HepG2 (cell line): Measurements from ENCODE around the gene OGFR. TPM values are rescaled to one million over a fixed set of nuclear protein-coding genes. Genes with fewer than 3 reads are reported as not detected.

Source experiments
- PATZ1 ChIP-seq: sonication (generic); formaldehyde crosslinking; IDR thresholded peaks from 2 replicates; pipeline ENCODE4 v1.4.0; 2020; ENCODE audit warnings: missing genetic modification reagents
- PRDM10 ChIP-seq: sonication (generic); formaldehyde crosslinking; IDR thresholded peaks from 2 replicates; pipeline ENCODE4 v1.4.0; 2020; ENCODE audit warnings: low read depth, missing genetic modification reagents
- TFDP1 ChIP-seq: IDR thresholded peaks from 2 replicates; pipeline ENCODE4 v1.6.1; 2016; ENCODE audit warnings: missing compliant biosample characterization, missing genetic modification reagents, borderline replicate concordance
- TP53 ChIP-seq: sonication (generic); formaldehyde crosslinking; conservative IDR thresholded peaks from 2 replicates; pipeline ENCODE4 v1.4.0; 2020; ENCODE audit warnings: missing genetic modification reagents
- ZNF609 ChIP-seq: sonication (generic); formaldehyde crosslinking; IDR thresholded peaks from 2 replicates; pipeline ENCODE4 v1.4.0; 2020; ENCODE audit warnings: mild to moderate bottlenecking, missing genetic modification reagents, borderline replicate concordance
- ZNF616 ChIP-seq: sonication (generic); formaldehyde crosslinking; IDR thresholded peaks from 2 replicates; pipeline ENCODE4 v1.5.0; 2020; ENCODE audit warnings: low read depth, mild to moderate bottlenecking, missing genetic modification reagents
- ZNF691 ChIP-seq: sonication (generic); formaldehyde crosslinking; IDR thresholded peaks from 2 replicates; pipeline ENCODE4 v1.4.0; 2020; ENCODE audit warnings: missing genetic modification reagents, low read depth, mild to moderate bottlenecking, borderline replicate concordance
- polyA plus RNA-seq, 8 experiments: library from polyadenylated mRNA; depleted of rRNA in 3 of 8; stranded (reverse) in 7 of 8; unstranded in 1 of 8; fragments of >200 nt; fragmentation: Illumina TruSeq in 4 of 8; extraction: Trizol in 4 of 8; gene quantifications; 2 replicates each; pipeline versions ENCODE4 v1.2.1 to v1.2.3, GENCODE V29; 2011 to 2016; ENCODE audit warnings: low read depth in 4 of 8, missing spikeins in 1 of 8, mixed read lengths in 1 of 8; ENCODE audit not compliant: insufficient read depth in 1 of 8
- total RNA-seq, 5 experiments: library from RNA; depleted of rRNA; stranded (reverse); fragments of >200 nt; fragmentation: Illumina TruSeq; extraction: Trizol; gene quantifications; 2 replicates each; pipeline ENCODE4 v1.2.3, GENCODE V29; 2016; ENCODE audit warnings: low read depth in 1 of 5
- TF ChIP-seq, protein P1 (sequence below): sonication (generic); formaldehyde crosslinking; IDR thresholded peaks from 2 replicates; pipeline ENCODE4 v1.5.0; 2020; ENCODE audit warnings: mild to moderate bottlenecking, missing genetic modification reagents, moderate library complexity

OGFR gene
- total and polyA plus RNA-seq, 2 of the 13 experiments (the other 11 are each of a cell fraction or from before 2014, with no cell fraction given), result 47.7 to 81.8 TPM

- 0 out of 2 replicates have a peak, but pooled peaks have one; percentile 14 for TF ChIP-seq ZNF609 (CRISPR knock-in tag)
- peak; percentile 80 for TF ChIP-seq ZNF616 (CRISPR knock-in tag)
- no peak for TF ChIP-seq TP53 (CRISPR knock-in tag)
- TF ChIP-seq, protein P1, sequence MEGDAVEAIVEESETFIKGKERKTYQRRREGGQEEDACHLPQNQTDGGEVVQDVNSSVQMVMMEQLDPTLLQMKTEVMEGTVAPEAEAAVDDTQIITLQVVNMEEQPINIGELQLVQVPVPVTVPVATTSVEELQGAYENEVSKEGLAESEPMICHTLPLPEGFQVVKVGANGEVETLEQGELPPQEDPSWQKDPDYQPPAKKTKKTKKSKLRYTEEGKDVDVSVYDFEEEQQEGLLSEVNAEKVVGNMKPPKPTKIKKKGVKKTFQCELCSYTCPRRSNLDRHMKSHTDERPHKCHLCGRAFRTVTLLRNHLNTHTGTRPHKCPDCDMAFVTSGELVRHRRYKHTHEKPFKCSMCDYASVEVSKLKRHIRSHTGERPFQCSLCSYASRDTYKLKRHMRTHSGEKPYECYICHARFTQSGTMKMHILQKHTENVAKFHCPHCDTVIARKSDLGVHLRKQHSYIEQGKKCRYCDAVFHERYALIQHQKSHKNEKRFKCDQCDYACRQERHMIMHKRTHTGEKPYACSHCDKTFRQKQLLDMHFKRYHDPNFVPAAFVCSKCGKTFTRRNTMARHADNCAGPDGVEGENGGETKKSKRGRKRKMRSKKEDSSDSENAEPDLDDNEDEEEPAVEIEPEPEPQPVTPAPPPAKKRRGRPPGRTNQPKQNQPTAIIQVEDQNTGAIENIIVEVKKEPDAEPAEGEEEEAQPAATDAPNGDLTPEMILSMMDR (CRISPR knock-in tag), result peak; percentile 61
- TF ChIP-seq PRDM10 (CRISPR knock-in tag), result no peak
- TF ChIP-seq ZNF691 (CRISPR knock-in tag), result peak; percentile 27; the same call in 1 of the 2 replicates
- peak; percentile 61; the same call in 1 of the 2 replicates for TF ChIP-seq TFDP1 (CRISPR knock-in tag)
- peak; percentile 66 for TF ChIP-seq PATZ1 (CRISPR knock-in tag)
These were observed 25.8 kb upstream of the OGFR start (continued) for GRCh38 chr20:62778601-62779416.
